Inflammatory macrophage (primary cell): ENCODE data around the gene CST9.
"Not testable (repeated sequence)": the region's sequence is repeated elsewhere in the genome, so short reads cannot be mapped to it uniquely, and the experiment has no call there.

Source experiments
- DNase-seq, 2 donors: peaks; one replicate each; pipeline ENCODE4 v3.0.0-alpha.2; 2020 to 2022

The CST9 gene

GRCh38 chr20:23637282-23638221, 31.8 kb upstream of the CST9 start, which contains the start of gene CST3:
CST3 (minus strand) TSS chr20:23637955; CDS start chr20:23637862, 93 bp downstream.
- DNase-seq = peak; percentile 76 to 80

GRCh38 chr20:23636908-23637281, 31.2 kb upstream of the CST9 start:
- DNase-seq = no peak

- no peak for DNase-seq
Observed at GRCh38 chr20:23636182-23636907, 30.6 kb upstream of the CST9 start.

GRCh38 chr20:23635768-23636090, 30.0 kb upstream of the CST9 start:
- DNase-seq = not testable (repeated sequence)

- DNase-seq = no peak
Observed at GRCh38 chr20:23634985-23635767, 29.5 kb upstream of the CST9 start.

GRCh38 chr20:23634044-23634801, 28.5 kb upstream of the CST9 start:
- no peak for DNase-seq

- no peak for DNase-seq
Observed at GRCh38 chr20:23632711-23633573, 27.2 kb upstream of the CST9 start.

- DNase-seq = peak; percentile 53 to 68
Observed at GRCh38 chr20:23631981-23632710, 26.4 kb upstream of the CST9 start.

- DNase-seq = no peak
Observed at GRCh38 chr20:23631226-23631822, 25.6 kb upstream of the CST9 start.

- DNase-seq = no peak
Observed at GRCh38 chr20:23630392-23630849, 24.7 kb upstream of the CST9 start.

- no peak for DNase-seq
Observed at GRCh38 chr20:23629542-23630391, 24.1 kb upstream of the CST9 start.

- peak; percentile 40 to 53 for DNase-seq
Observed at GRCh38 chr20:23629017-23629541, 23.4 kb upstream of the CST9 start.

- DNase-seq = no peak
Observed at GRCh38 chr20:23628402-23629016, 22.8 kb upstream of the CST9 start.

- no peak for DNase-seq
Observed at GRCh38 chr20:23627501-23627900, 21.8 kb upstream of the CST9 start.

- DNase-seq = peak in 1 of 2 donors; percentile 50
Observed at GRCh38 chr20:23626040-23626620, 20.4 kb upstream of the CST9 start.

- DNase-seq = no peak
Observed at GRCh38 chr20:23625236-23625964, 19.7 kb upstream of the CST9 start.

- DNase-seq = no peak
Observed at GRCh38 chr20:23624324-23624691, 18.6 kb upstream of the CST9 start.
